CD14-positive monocyte (primary cell): ENCODE measurements around the gene CASK. TPM values are rescaled to one million over a fixed set of nuclear protein-coding genes. Genes with fewer than 3 reads are reported as not detected.

Experiments used
- DNase-seq, 3 donors: peaks; one replicate each; pipeline ENCODE4 v3.0.0-alpha.2; 2011 to 2022
- H2AFZ ChIP-seq: 2 replicates; pipeline ENCODE4 v1.6.0; 2012; ENCODE audit warnings: mild to moderate bottlenecking, low read depth, low read length, inconsistent platforms; ENCODE audit not compliant: insufficient read depth, poor library complexity, severe bottlenecking
- H3K27ac ChIP-seq, 2 donors: 1 replicate in 1 of 2; 2 replicates in 1 of 2; pipeline ENCODE4 v1.5.1; 2012 to 2013; ENCODE audit warnings: low read length in 2 of 2, control low read depth in 1 of 2, inconsistent platforms in 1 of 2, low read depth in 1 of 2, mild to moderate bottlenecking in 1 of 2
- H3K27me3 ChIP-seq, 2 donors: one replicate each; pipeline versions ENCODE4 v1.6.0 to v1.6.1; 2011 to 2013; ENCODE audit warnings: low read length in 2 of 2; ENCODE audit not compliant: control insufficient read depth in 2 of 2, insufficient read depth in 2 of 2
- H3K36me3 ChIP-seq, 2 donors: replicated peaks in 1 of 2; 1 replicate in 1 of 2; 2 replicates in 1 of 2; pipeline versions ENCODE4 v1.5.1 to v1.6.1; 2012 to 2013; ENCODE audit warnings: low read length in 2 of 2, control low read depth in 1 of 2, inconsistent platforms in 1 of 2, mild to moderate bottlenecking in 1 of 2; ENCODE audit not compliant: insufficient read depth in 2 of 2, control insufficient read depth in 1 of 2
- H3K4me1 ChIP-seq, 2 donors: 1 replicate in 1 of 2; 2 replicates in 1 of 2; pipeline versions ENCODE4 v1.5.1 to v1.6.1; 2012 to 2013; ENCODE audit warnings: low read length in 2 of 2, control low read depth in 1 of 2, inconsistent platforms in 1 of 2, mild to moderate bottlenecking in 1 of 2, moderate library complexity in 1 of 2; ENCODE audit not compliant: insufficient read depth in 2 of 2, control insufficient read depth in 1 of 2
- H3K4me2 ChIP-seq: replicated peaks from 2 replicates; pipeline ENCODE3; 2012; ENCODE audit warnings: low read length, moderate library complexity, mild to moderate bottlenecking; ENCODE audit not compliant: poor library complexity, severe bottlenecking; ENCODE audit errors: extremely low read depth
- H3K4me3 ChIP-seq, 3 experiments: fragments of 200-600 bp in 1 of 3; sonication (generic) in 1 of 3; replicated peaks in 1 of 3; 1 replicate in 2 of 3; 2 replicates in 1 of 3; pipeline ENCODE4 v1.5.1; 2011 to 2013; ENCODE audit warnings: low read length in 3 of 3, mild to moderate bottlenecking in 3 of 3, control low read depth in 2 of 3, low read depth in 2 of 3, inconsistent platforms in 1 of 3, moderate library complexity in 1 of 3
- H3K79me2 ChIP-seq: 2 replicates; pipeline ENCODE4 v1.6.0; 2012; ENCODE audit warnings: mild to moderate bottlenecking, control low read depth, inconsistent platforms, low read length, moderate library complexity; ENCODE audit not compliant: insufficient read depth
- H3K9ac ChIP-seq: 2 replicates; pipeline ENCODE4 v1.6.0; 2017; ENCODE audit warnings: low read length, mild to moderate bottlenecking; ENCODE audit not compliant: insufficient read depth, poor library complexity, severe bottlenecking
- H3K9me3 ChIP-seq, 2 donors: replicated peaks in 1 of 2; 1 replicate in 1 of 2; 2 replicates in 1 of 2; pipeline versions ENCODE4 v1.5.1 to v1.6.1; 2012 to 2013; ENCODE audit warnings: low read length in 2 of 2, control low read depth in 1 of 2; ENCODE audit not compliant: control insufficient read depth in 1 of 2, insufficient read depth in 1 of 2
- H4K20me1 ChIP-seq: 2 replicates; pipeline ENCODE4 v1.6.0; 2012; ENCODE audit warnings: mild to moderate bottlenecking, low read length, control low read depth, moderate library complexity; ENCODE audit not compliant: insufficient read depth
- H3K27ac Mint-ChIP-seq, 7 donors: one replicate each; pipeline ENCODE4 v1.8.0; 2020; ENCODE audit warnings: mild to moderate bottlenecking in 7 of 7, mixed read lengths in 7 of 7, moderate library complexity in 6 of 7, inconsistent platforms in 2 of 7
- H3K27me3 Mint-ChIP-seq, 3 donors: one replicate each; pipeline ENCODE4 v1.8.0; 2021 to 2022; ENCODE audit warnings: low read depth in 3 of 3, mild to moderate bottlenecking in 3 of 3, mixed read lengths in 3 of 3, moderate library complexity in 3 of 3, inconsistent platforms in 1 of 3
- H3K36me3 Mint-ChIP-seq, 2 donors: one replicate each; pipeline ENCODE4 v1.8.0; 2020; ENCODE audit warnings: mixed read lengths in 2 of 2, inconsistent platforms in 1 of 2, mild to moderate bottlenecking in 1 of 2
- H3K4me1 Mint-ChIP-seq: one replicate; pipeline ENCODE4 v1.8.0; 2020; ENCODE audit warnings: mild to moderate bottlenecking, mixed read lengths
- H3K4me3 Mint-ChIP-seq, 2 donors: one replicate each; pipeline ENCODE4 v1.8.0; 2020; ENCODE audit warnings: mild to moderate bottlenecking in 2 of 2, mixed read lengths in 2 of 2, moderate library complexity in 1 of 2
- H3K9me3 Mint-ChIP-seq, 7 donors: one replicate each; pipeline ENCODE4 v1.8.0; 2020 to 2022; ENCODE audit warnings: mixed read lengths in 7 of 7, mild to moderate bottlenecking in 6 of 7, moderate library complexity in 6 of 7, inconsistent platforms in 2 of 7
- WGBS: methylation state at CpG from one replicate; pipeline ENCODE4 v1.1.5; 2013; ENCODE audit warnings: missing lambda C conversion rate; ENCODE audit not compliant: insufficient coverage; 5-methylcytosine and 5-hydroxymethylcytosine counted together
- intact Hi-C, 2 donors: fragments of 100-400 bp; cut with micrococcal nuclease; formaldehyde crosslinking; loops; one replicate each; pipeline versions ENCODE4 v1.15.0 to v1.15.1; 2023
- polyA plus RNA-seq, 3 donors: library from polyadenylated mRNA; depleted of rRNA in 1 of 3; unstranded in 2 of 3; stranded (reverse) in 1 of 3; fragments of 300-500 nt in 2 of 3; fragments of >200 nt in 1 of 3; fragmentation: Illumina TruSeq in 2 of 3; gene quantifications; 1 replicate in 2 of 3; 2 replicates in 1 of 3; pipeline ENCODE4 v1.2.3, GENCODE V29; 2012 to 2021
- TF ChIP-seq, protein P1 (sequence below): fragments of 200-600 bp; IDR thresholded peaks from one replicate; pipeline ENCODE4 v1.8.0; 2022; ENCODE audit warnings: antibody characterized with exemption, mild to moderate bottlenecking

CASK gene
- polyA plus RNA-seq, 3 donors = 0.48 to 7.4 (median 2.5) TPM

DNA sequence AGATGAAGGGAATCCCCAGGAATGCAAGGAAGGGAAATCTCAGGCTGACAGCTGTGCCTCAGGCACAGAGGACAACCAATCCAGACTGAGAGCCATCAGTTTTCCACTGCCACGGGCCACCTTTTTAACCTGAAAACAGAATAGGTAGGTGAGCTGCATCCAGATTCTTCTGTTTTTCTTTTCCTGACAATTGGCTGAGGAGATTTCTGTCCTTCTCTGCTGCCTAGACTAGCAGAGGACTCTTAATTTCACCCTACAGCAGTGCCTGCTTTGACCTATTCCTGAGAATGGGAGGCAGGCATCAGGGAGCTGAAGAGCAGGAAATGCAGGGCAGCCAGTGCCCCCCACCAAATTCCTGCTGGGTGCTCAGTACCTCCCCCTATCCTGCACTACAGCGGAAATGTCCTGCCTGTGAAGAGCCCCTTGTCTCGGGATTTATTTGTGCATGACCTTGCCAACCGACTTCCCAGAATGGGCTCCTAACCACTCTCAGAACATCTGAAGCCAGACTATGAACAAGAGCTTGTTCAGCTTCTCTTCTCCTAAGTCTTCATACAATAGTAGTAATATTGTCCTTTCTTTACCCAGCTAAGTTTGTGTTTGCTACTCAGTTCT is 65.1 kb downstream of the CASK start:
- intact Hi-C loops = no loop called here
- TF ChIP-seq, protein P1, sequence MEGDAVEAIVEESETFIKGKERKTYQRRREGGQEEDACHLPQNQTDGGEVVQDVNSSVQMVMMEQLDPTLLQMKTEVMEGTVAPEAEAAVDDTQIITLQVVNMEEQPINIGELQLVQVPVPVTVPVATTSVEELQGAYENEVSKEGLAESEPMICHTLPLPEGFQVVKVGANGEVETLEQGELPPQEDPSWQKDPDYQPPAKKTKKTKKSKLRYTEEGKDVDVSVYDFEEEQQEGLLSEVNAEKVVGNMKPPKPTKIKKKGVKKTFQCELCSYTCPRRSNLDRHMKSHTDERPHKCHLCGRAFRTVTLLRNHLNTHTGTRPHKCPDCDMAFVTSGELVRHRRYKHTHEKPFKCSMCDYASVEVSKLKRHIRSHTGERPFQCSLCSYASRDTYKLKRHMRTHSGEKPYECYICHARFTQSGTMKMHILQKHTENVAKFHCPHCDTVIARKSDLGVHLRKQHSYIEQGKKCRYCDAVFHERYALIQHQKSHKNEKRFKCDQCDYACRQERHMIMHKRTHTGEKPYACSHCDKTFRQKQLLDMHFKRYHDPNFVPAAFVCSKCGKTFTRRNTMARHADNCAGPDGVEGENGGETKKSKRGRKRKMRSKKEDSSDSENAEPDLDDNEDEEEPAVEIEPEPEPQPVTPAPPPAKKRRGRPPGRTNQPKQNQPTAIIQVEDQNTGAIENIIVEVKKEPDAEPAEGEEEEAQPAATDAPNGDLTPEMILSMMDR = no peak
- Histone ChIP-seq H3K79me2 (no peaks in the 10 kb centered on the region), H3K4me1 (no peaks in the 10 kb centered on the region), H3K36me3 (no peaks in the 10 kb centered on the region), H3K4me2 (no peak overlapping the region), H3K9ac (no peak overlapping the region), H3K27me3 (no peaks in the 10 kb centered on the region), H3K9me3 (no peaks in the 10 kb centered on the region), H2AFZ (no peak overlapping the region), H3K27ac (no peak overlapping the region), H3K4me3 (no peak overlapping the region), H4K20me1 (no peaks in the 10 kb centered on the region)
- WGBS = no CpG with 5 or more reads among the region's 4 CpGs
- Mint-ChIP-seq H3K27ac (no peak overlapping the region), H3K9me3 (peaks cover 2 to 5% (median 3%) of the 10 kb centered on the region in 7 donors), H3K4me1 (peaks cover 2% of the 10 kb centered on the region), H3K27me3 (peaks cover 0 to 6% (median 0%) of the 10 kb centered on the region in 3 donors), H3K4me3 (no peak overlapping the region), H3K36me3 (no peaks in the 10 kb centered on the region)
- DNase-seq = no peak

- Mint-ChIP-seq H3K27ac (no peak overlapping the region), H3K27me3 (peaks cover 0 to 6% (median 0%) of the 10 kb centered on the region in 3 donors), H3K4me3 (no peak overlapping the region), H3K36me3 (peaks cover under 1 to 2% of the 10 kb centered on the region in 2 donors), H3K9me3 (peaks cover 2 to 5% (median 3%) of the 10 kb centered on the region in 7 donors), H3K4me1 (peaks cover 2% of the 10 kb centered on the region)
- no CpG with 5 or more reads among the region's 2 CpGs for WGBS
- no peak overlapping the region for H3K4me3 ChIP-seq
- no peaks in the 10 kb centered on the region for H4K20me1 ChIP-seq
- H3K36me3 ChIP-seq = no peaks in the 10 kb centered on the region
- intact Hi-C loops = no loop called here
- H3K4me2 ChIP-seq = no peak overlapping the region
- no peak overlapping the region for H3K9ac ChIP-seq
- no peak overlapping the region for H2AFZ ChIP-seq
- no peak overlapping the region for H3K27ac ChIP-seq
- no peaks in the 10 kb centered on the region for H3K4me1 ChIP-seq
- H3K79me2 ChIP-seq = no peaks in the 10 kb centered on the region
- no peaks in the 10 kb centered on the region for H3K27me3 ChIP-seq
- DNase-seq = no peak
- TF ChIP-seq, protein P1 = no peak
- no peaks in the 10 kb centered on the region for H3K9me3 ChIP-seq
Observed at GRCh38 chrX:41857670-41858069, 65.7 kb downstream of the CASK start.
